ENCODE data around the gene TMBIM1.

DNA sequence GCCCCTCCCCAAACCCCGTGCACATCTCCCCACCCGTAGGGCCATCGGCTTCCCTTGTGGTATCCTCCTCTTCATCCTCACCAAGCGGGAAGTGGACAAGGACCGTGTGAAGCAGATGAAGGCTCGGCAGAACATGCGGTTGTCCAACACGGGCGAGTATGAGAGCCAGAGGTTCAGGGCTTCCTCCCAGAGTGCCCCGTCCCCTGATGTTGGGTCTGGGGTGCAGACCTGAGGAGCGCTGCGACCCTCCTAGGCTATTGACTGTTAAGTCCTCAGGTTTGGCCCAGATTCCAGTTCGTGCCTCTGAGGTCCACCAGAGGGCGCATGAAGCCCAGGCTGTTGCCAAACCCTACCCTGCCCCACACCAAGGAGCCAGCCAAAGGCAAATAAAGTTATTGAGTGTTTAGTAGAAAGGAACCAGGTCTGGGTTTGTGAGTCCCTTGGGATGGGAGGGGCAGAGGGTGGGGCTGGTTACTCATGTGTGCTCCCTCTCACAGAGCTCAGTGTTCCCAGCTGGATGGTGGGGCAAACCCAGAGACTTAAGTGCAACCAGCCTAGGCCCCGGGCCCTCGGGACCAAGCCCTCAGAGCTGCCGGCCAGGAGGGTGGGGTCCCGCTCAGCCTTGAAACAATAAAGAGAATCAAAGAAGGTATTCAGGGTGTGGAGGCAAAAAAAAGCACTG lies 19.6 kb downstream of the TMBIM1 start:
- TF ChIP-seq, protein P1, sequence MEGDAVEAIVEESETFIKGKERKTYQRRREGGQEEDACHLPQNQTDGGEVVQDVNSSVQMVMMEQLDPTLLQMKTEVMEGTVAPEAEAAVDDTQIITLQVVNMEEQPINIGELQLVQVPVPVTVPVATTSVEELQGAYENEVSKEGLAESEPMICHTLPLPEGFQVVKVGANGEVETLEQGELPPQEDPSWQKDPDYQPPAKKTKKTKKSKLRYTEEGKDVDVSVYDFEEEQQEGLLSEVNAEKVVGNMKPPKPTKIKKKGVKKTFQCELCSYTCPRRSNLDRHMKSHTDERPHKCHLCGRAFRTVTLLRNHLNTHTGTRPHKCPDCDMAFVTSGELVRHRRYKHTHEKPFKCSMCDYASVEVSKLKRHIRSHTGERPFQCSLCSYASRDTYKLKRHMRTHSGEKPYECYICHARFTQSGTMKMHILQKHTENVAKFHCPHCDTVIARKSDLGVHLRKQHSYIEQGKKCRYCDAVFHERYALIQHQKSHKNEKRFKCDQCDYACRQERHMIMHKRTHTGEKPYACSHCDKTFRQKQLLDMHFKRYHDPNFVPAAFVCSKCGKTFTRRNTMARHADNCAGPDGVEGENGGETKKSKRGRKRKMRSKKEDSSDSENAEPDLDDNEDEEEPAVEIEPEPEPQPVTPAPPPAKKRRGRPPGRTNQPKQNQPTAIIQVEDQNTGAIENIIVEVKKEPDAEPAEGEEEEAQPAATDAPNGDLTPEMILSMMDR (IDR thresholded peaks at IDR 0.05; ENCODE audit: insufficient read depth, low read length, poor library complexity, severe bottlenecking): peak; percentile 94
- TF ChIP-seq EZH2phosphoT487 (conservative IDR thresholded peaks at IDR 0.05; ENCODE audit: low read length): no peak
